Measurements from ENCODE around the gene NPL.

DNA sequence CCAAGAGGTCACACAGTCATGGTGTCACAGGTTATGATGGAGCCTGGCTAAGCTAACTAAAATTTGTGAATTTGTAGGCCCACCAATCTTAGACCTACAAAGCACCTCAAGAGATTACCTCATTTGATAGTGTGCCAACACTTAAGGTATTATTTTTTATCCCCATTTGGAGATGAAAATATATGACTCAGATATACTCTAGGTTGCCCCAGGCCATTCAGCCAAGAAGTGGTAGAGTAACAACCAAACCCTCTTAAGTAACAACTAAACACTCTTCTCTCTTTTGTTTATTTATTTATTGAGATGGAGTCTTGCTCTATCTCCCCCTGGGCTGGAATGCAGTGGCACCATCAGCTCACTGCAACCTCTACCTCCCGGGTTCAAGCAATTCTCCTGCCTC lies 14.3 kb downstream of the NPL start:
- TF ChIP-seq CTCF (conservative IDR thresholded peaks at IDR 0.05; ENCODE audit: low read length) (no peak), EZH2phosphoT487 (IDR thresholded peaks at IDR 0.05; ENCODE audit: borderline replicate concordance, low read depth, low read length) (no peak)

Measured in OCI-LY7 (cell line).